SK-N-SH treated with all-trans-retinoic acid at 6 μM for 48 hours (cell line): ENCODE results near the gene SYCP2L.

ENCODE experiments used
- ARNTL ChIP-seq: fragments of 450-650 bp; formaldehyde crosslinking; IDR thresholded peaks from 2 replicates; pipeline ENCODE4 v1.5.0; 2020; ENCODE audit warnings: low read depth, mild to moderate bottlenecking, moderate library complexity, borderline replicate concordance
- CSDC2 ChIP-seq: fragments of 250-450 bp; sonication (Bioruptor Pico); IDR thresholded peaks from 2 replicates; pipeline ENCODE4 v1.5.0; 2020; ENCODE audit warnings: mild to moderate bottlenecking, moderate library complexity
- GLIS3 ChIP-seq: fragments of 250-450 bp; sonication (Bioruptor Pico); IDR thresholded peaks from 2 replicates; pipeline ENCODE4 v1.5.0; 2020; ENCODE audit warnings: mild to moderate bottlenecking, moderate library complexity
- PATZ1 ChIP-seq: fragments of 250-450 bp; sonication (Bioruptor Pico); IDR thresholded peaks from 2 replicates; pipeline ENCODE4 v1.8.0; 2020; ENCODE audit warnings: mild to moderate bottlenecking, moderate library complexity, borderline replicate concordance
- RARB ChIP-seq: fragments of 250-450 bp; sonication (Bioruptor Pico); IDR thresholded peaks from 2 replicates; pipeline ENCODE4 v1.8.0; 2021; ENCODE audit warnings: mild to moderate bottlenecking, moderate library complexity
- SNAI2 ChIP-seq: fragments of 250-450 bp; sonication (Bioruptor Pico); IDR thresholded peaks from 2 replicates; pipeline ENCODE4 v1.5.0; 2020; ENCODE audit warnings: mild to moderate bottlenecking, moderate library complexity
- TOX ChIP-seq: fragments of 250-450 bp; sonication (Bioruptor Pico); IDR thresholded peaks from 2 replicates; pipeline ENCODE4 v1.8.0; 2021; ENCODE audit warnings: mild to moderate bottlenecking, moderate library complexity, borderline replicate concordance
- ZFP30 ChIP-seq: fragments of 450-650 bp; formaldehyde crosslinking; IDR thresholded peaks from 2 replicates; pipeline ENCODE4 v1.5.0; 2022; ENCODE audit warnings: mild to moderate bottlenecking, moderate library complexity
- ZNF565 ChIP-seq: fragments of 450-650 bp; formaldehyde crosslinking; conservative IDR thresholded peaks from 2 replicates; pipeline ENCODE4 v1.5.0; 2020; ENCODE audit warnings: low read depth, mild to moderate bottlenecking, moderate library complexity

- TF ChIP-seq ZNF565 (CRISPR knock-in tag) (no peak), SNAI2 (no peak), PATZ1 (CRISPR knock-in tag) (no peak), RARB (no peak), ZFP30 (no peak), CSDC2 (CRISPR knock-in tag) (no peak), GLIS3 (CRISPR knock-in tag) (no peak), TOX (CRISPR knock-in tag) (no peak), ARNTL (CRISPR knock-in tag) (no peak)
Measured at GRCh38 chr6:11015102-11015501, 128.2 kb downstream of the SYCP2L start.
